PFSK-1 (cell line): Measurements from ENCODE around the gene IDI2.

ENCODE experiments used
- FOXP2 ChIP-seq: optimal IDR thresholded peaks from 2 replicates; pipeline ENCODE3; 2011; ENCODE audit warnings: borderline replicate concordance, control low read depth, inconsistent platforms; ENCODE audit not compliant: insufficient read depth; ENCODE audit errors: extremely low read length, extremely low read depth
- POLR2AphosphoS5 ChIP-seq: IDR thresholded peaks from 2 replicates; pipeline ENCODE4 v1.6.1; 2012; ENCODE audit warnings: low read depth, mild to moderate bottlenecking, control low read depth, low read length, moderate library complexity
- REST ChIP-seq, 2 experiments: IDR thresholded peaks; 2 replicates each; pipeline versions ENCODE4 v1.6.1 to v1.8.0; 2011 to 2012; ENCODE audit warnings: low read depth in 2 of 2, low read length in 2 of 2, control low read depth in 1 of 2, inconsistent platforms in 1 of 2, mild to moderate bottlenecking in 1 of 2, moderate library complexity in 1 of 2; ENCODE audit not compliant: insufficient read depth in 1 of 2
- SIN3A ChIP-seq: IDR thresholded peaks from 2 replicates; pipeline ENCODE4 v1.6.1; 2012; ENCODE audit warnings: mild to moderate bottlenecking, low read length, moderate library complexity, borderline replicate concordance; ENCODE audit not compliant: insufficient read depth
- TAF1 ChIP-seq: IDR thresholded peaks from 2 replicates; pipeline ENCODE4 v1.6.1; 2012; ENCODE audit warnings: low read length, control low read depth, borderline replicate concordance; ENCODE audit not compliant: insufficient read depth

Gene IDI2

GRCh38 chr10:971150-971542, 54.5 kb downstream of the IDI2 start:
- TF ChIP-seq POLR2AphosphoS5: no peak
- TF ChIP-seq SIN3A: no peak
- TF ChIP-seq REST (IDR thresholded peaks at IDR 0.05; ENCODE audit: insufficient read depth in 1 of 2, low read depth in 2 of 2, low read length in 2 of 2): no peak

GRCh38 chr10:970311-971149, 55.1 kb downstream of the IDI2 start:
- no peak for TF ChIP-seq SIN3A
- TF ChIP-seq TAF1: no peak
- TF ChIP-seq FOXP2: no peak
- TF ChIP-seq POLR2AphosphoS5: no peak
- no peak for TF ChIP-seq REST (IDR thresholded peaks at IDR 0.05; ENCODE audit: insufficient read depth in 1 of 2, low read depth in 2 of 2, low read length in 2 of 2)

- TF ChIP-seq TAF1 (no peak), POLR2AphosphoS5 (no peak), FOXP2 (no peak), SIN3A (no peak), REST (IDR thresholded peaks at IDR 0.05; ENCODE audit: insufficient read depth in 1 of 2, low read depth in 2 of 2, low read length in 2 of 2) (no peak)
These were observed 56.0 kb downstream of the IDI2 start for GRCh38 chr10:969473-970150.
